NCI-H774 (cell line): ENCODE results near the gene GRIN1.

Source experiments
- DNase-seq: peaks from one replicate; lab custom pipeline; 2025; lab: John Stamatoyannopoulos, UW

The GRIN1 gene

GRCh38 chr9:137216188-137216965 lies 77.4 kb downstream of the GRIN1 start:
- DNase-seq, result no peak

- DNase-seq, result no peak
Observed at GRCh38 chr9:137217276-137218211, 78.6 kb downstream of the GRIN1 start.

GRCh38 chr9:137218212-137218753 lies 79.3 kb downstream of the GRIN1 start:
- no peak for DNase-seq
